MM.1S (cell line): Measurements from ENCODE around the gene SLC31A2.

Experiments
- DNase-seq: peaks from one replicate; pipeline ENCODE4 v3.0.0-alpha.2; 2015
- H2AFZ ChIP-seq: fragments of 300-600 bp; sonication (generic); 2 replicates; pipeline ENCODE4 v1.6.0; 2016; ENCODE audit warnings: antibody characterized with exemption, low read length
- H3F3A ChIP-seq: fragments of 300-600 bp; sonication (generic); 2 replicates; pipeline ENCODE4 v1.6.1; 2016; ENCODE audit warnings: mild to moderate bottlenecking, antibody characterized with exemption, low read length, moderate library complexity, mixed read lengths; ENCODE audit not compliant: insufficient read depth
- H3K27ac ChIP-seq: fragments of 300-600 bp; sonication (generic); 2 replicates; pipeline ENCODE4 v1.5.1; 2016; ENCODE audit warnings: mild to moderate bottlenecking, low read length
- H3K27me3 ChIP-seq: fragments of 300-600 bp; sonication (generic); replicated peaks from 2 replicates; pipeline ENCODE4 v1.6.0; 2016; ENCODE audit warnings: low read length; ENCODE audit not compliant: insufficient read depth
- H3K36me3 ChIP-seq: fragments of 300-600 bp; sonication (generic); replicated peaks from 2 replicates; pipeline ENCODE4 v1.6.1; 2016; ENCODE audit warnings: mild to moderate bottlenecking, low read length, mixed read lengths; ENCODE audit not compliant: insufficient read depth
- H3K4me1 ChIP-seq: fragments of 300-600 bp; sonication (generic); 2 replicates; pipeline ENCODE4 v1.6.1; 2016; ENCODE audit warnings: low read length, mixed read lengths
- H3K4me2 ChIP-seq: fragments of 300-600 bp; sonication (generic); 2 replicates; pipeline ENCODE4 v1.6.0; 2016; ENCODE audit warnings: low read depth, low read length
- H3K4me3 ChIP-seq: fragments of 300-600 bp; sonication (generic); 2 replicates; pipeline ENCODE4 v1.5.1; 2016; ENCODE audit warnings: low read length, mixed read lengths
- H3K79me2 ChIP-seq: fragments of 300-600 bp; sonication (generic); 2 replicates; pipeline ENCODE4 v1.6.1; 2016; ENCODE audit warnings: mixed run types, low read length, mixed read lengths
- H3K9ac ChIP-seq: fragments of 300-600 bp; sonication (generic); 2 replicates; pipeline ENCODE4 v1.6.1; 2016; ENCODE audit warnings: low read length, mixed read lengths
- H3K9me2 ChIP-seq: fragments of 300-600 bp; sonication (generic); replicated peaks from 2 replicates; pipeline ENCODE4 v1.6.1; 2016; ENCODE audit warnings: mild to moderate bottlenecking, low read length, mixed read lengths; ENCODE audit not compliant: insufficient read depth
- H3K9me3 ChIP-seq: fragments of 300-600 bp; sonication (generic); replicated peaks from 2 replicates; pipeline ENCODE4 v1.6.1; 2016; ENCODE audit warnings: mild to moderate bottlenecking, low read length, mixed read lengths; ENCODE audit not compliant: insufficient read depth
- H4K20me1 ChIP-seq: fragments of 300-600 bp; sonication (generic); 2 replicates; pipeline ENCODE4 v1.6.1; 2016; ENCODE audit warnings: mild to moderate bottlenecking, low read length, moderate library complexity, mixed read lengths; ENCODE audit not compliant: insufficient read depth
- CTCF ChIP-seq: fragments of 300-600 bp; sonication (generic); IDR thresholded peaks from 2 replicates; pipeline ENCODE4 v1.5.1; 2016; ENCODE audit warnings: antibody characterized with exemption, low read length, mixed read lengths
- EZH2 ChIP-seq: fragments of 300-600 bp; sonication (generic); optimal IDR thresholded peaks from 2 replicates; pipeline ENCODE3; 2017; ENCODE audit warnings: low read depth, mild to moderate bottlenecking, antibody characterized with exemption, low read length, mixed read lengths
- EZH2phosphoT487 ChIP-seq: fragments of 300-600 bp; sonication (generic); IDR thresholded peaks from 2 replicates; pipeline ENCODE4 v1.6.1; 2018; ENCODE audit warnings: antibody characterized with exemption, low read length

The SLC31A2 gene

GRCh38 chr9:113205861-113206260, 55.1 kb downstream of the SLC31A2 start:
- no peaks in the 10 kb centered on the region for H4K20me1 ChIP-seq
- no peak overlapping the region for H3K4me3 ChIP-seq
- TF ChIP-seq CTCF, result no peak
- TF ChIP-seq EZH2phosphoT487, result no peak
- H3K9ac ChIP-seq, result no peak overlapping the region
- no peaks in the 10 kb centered on the region for H3K4me1 ChIP-seq
- no peak for DNase-seq
- H3K9me2 ChIP-seq, result no peaks in the 10 kb centered on the region
- no peaks in the 10 kb centered on the region for H3K36me3 ChIP-seq
- H2AFZ ChIP-seq, result no peak overlapping the region
- H3K27ac ChIP-seq, result no peak overlapping the region
- H3K4me2 ChIP-seq, result no peak overlapping the region
- no peaks in the 10 kb centered on the region for H3K79me2 ChIP-seq
- no peaks in the 10 kb centered on the region for H3K27me3 ChIP-seq
- no peaks in the 10 kb centered on the region for H3K9me3 ChIP-seq
- H3F3A ChIP-seq, result no peaks in the 10 kb centered on the region

GRCh38 chr9:113210815-113211214, 60.0 kb downstream of the SLC31A2 start:
- Histone ChIP-seq H3K79me2 (peaks cover 20% of the 10 kb centered on the region), H3K36me3 (no peaks in the 10 kb centered on the region), H2AFZ (no peak overlapping the region), H3K9me3 (no peaks in the 10 kb centered on the region), H3K9me2 (no peaks in the 10 kb centered on the region), H3K9ac (no peak overlapping the region), H3F3A (no peaks in the 10 kb centered on the region), H4K20me1 (no peaks in the 10 kb centered on the region), H3K4me3 (no peak overlapping the region), H3K27me3 (no peaks in the 10 kb centered on the region), H3K27ac (no peak overlapping the region), H3K4me1 (no peaks in the 10 kb centered on the region), H3K4me2 (no peak overlapping the region)
- TF ChIP-seq EZH2phosphoT487 (no peak), EZH2 (no peak), CTCF (no peak)
- no peak for DNase-seq
